Measurements from ENCODE around the gene GLO1. TPM values are rescaled to one million over a fixed set of nuclear protein-coding genes. Genes with fewer than 3 reads are reported as not detected.

GLO1 gene
- total and polyA plus RNA-seq, 7 donors = 39.5 to 151 (median 83.2) TPM

GRCh38 chr6:38673397-38674165 lies 29.4 kb downstream of the GLO1 start:
- no peaks in the 10 kb centered on the region for H3K27me3 ChIP-seq (ENCODE audit: insufficient read depth in 3 of 3, low read length in 2 of 3)
- no peak for ATAC-seq
- intact Hi-C loops (cut with DNase I) = loop anchor here in 1 of 2 donors (10.0 kb wide), 1 partner anchor 639 kb away; no protein-coding TSS in a partner anchor
- H3K9me3 ChIP-seq = no peaks in the 10 kb centered on the region
- peaks cover 0 to 40% of the 10 kb centered on the region in 2 donors for H3K36me3 ChIP-seq (ENCODE audit: insufficient read depth in 1 of 2, low read depth in 1 of 2)
- TF ChIP-seq CTCF (IDR thresholded peaks at IDR 0.05) = no peak
- no peak overlapping the region for H3K27ac ChIP-seq
- no peak overlapping the region for H3K4me3 ChIP-seq
- no peaks in the 10 kb centered on the region for H3K4me1 ChIP-seq
- WGBS, 3 donors = 51 to 54% (median 52%) methylated on average over 9 of the region's 9 CpGs
- no peak for DNase-seq

- intact Hi-C loops (cut with DNase I) = loop anchor here in 1 of 2 donors (10.0 kb wide), 1 partner anchor 637 kb away; no protein-coding TSS in a partner anchor
- no peaks in the 10 kb centered on the region for H3K27me3 ChIP-seq (ENCODE audit: insufficient read depth in 3 of 3, low read length in 2 of 3)
- TF ChIP-seq CTCF (IDR thresholded peaks at IDR 0.05) = peak; percentile 69
- H3K36me3 ChIP-seq (ENCODE audit: insufficient read depth in 1 of 2, low read depth in 1 of 2) = peaks cover 0 to 26% of the 10 kb centered on the region in 2 donors
- peak in 3 of 4 donors; percentile 56 to 78 (median 68) for ATAC-seq
- H3K4me3 ChIP-seq = no peak overlapping the region
- DNase-seq = no peak
- H3K9me3 ChIP-seq = no peaks in the 10 kb centered on the region
- H3K27ac ChIP-seq = no peak overlapping the region
- WGBS, 3 donors = 8 to 14% (median 10%) methylated on average over 2 of the region's 2 CpGs
- no peaks in the 10 kb centered on the region for H3K4me1 ChIP-seq
Observed at GRCh38 chr6:38671885-38672467, 31.0 kb downstream of the GLO1 start.

- intact Hi-C loops (cut with DNase I) = no loop called here
- peaks cover 0 to 17% of the 10 kb centered on the region in 2 donors for H3K36me3 ChIP-seq (ENCODE audit: insufficient read depth in 1 of 2, low read depth in 1 of 2)
- DNase-seq = no peak
- ATAC-seq = no peak
- H3K4me3 ChIP-seq = no peak overlapping the region
- no peak for TF ChIP-seq CTCF (IDR thresholded peaks at IDR 0.05)
- no peak overlapping the region for H3K27ac ChIP-seq
- no peaks in the 10 kb centered on the region for H3K4me1 ChIP-seq
- 93 to 96% (median 94%) methylated on average over 3 of the region's 3 CpGs for WGBS, 3 donors
- H3K27me3 ChIP-seq (ENCODE audit: insufficient read depth in 3 of 3, low read length in 2 of 3) = no peaks in the 10 kb centered on the region
- no peaks in the 10 kb centered on the region for H3K9me3 ChIP-seq
Observed at GRCh38 chr6:38658418-38659167, 44.4 kb downstream of the GLO1 start.

- WGBS, 3 donors = 91 to 96% (median 92%) methylated on average over 1 of the region's 1 CpG
- TF ChIP-seq CTCF (IDR thresholded peaks at IDR 0.05) = no peak
- intact Hi-C loops (cut with DNase I) = no loop called here
- Histone ChIP-seq H3K4me1 (no peaks in the 10 kb centered on the region), H3K27me3 (ENCODE audit: insufficient read depth in 3 of 3, low read length in 2 of 3) (no peaks in the 10 kb centered on the region), H3K4me3 (no peak overlapping the region), H3K9me3 (no peaks in the 10 kb centered on the region), H3K36me3 (ENCODE audit: insufficient read depth in 1 of 2, low read depth in 1 of 2) (peaks cover 0 to 17% of the 10 kb centered on the region in 2 donors), H3K27ac (no peak overlapping the region)
- no peak for DNase-seq
- no peak for ATAC-seq
Observed at GRCh38 chr6:38656896-38657295, 46.0 kb downstream of the GLO1 start.

Data from psoas muscle (tissue), 8 donors.